GM12891 (cell line): ENCODE data around the gene KDM4B.

Source experiments
- POLR2A ChIP-seq: IDR thresholded peaks from 2 replicates; pipeline ENCODE4 v1.6.1; 2011; ENCODE audit warnings: low read depth, low read length, control low read depth
- POLR2AphosphoS5 ChIP-seq: IDR thresholded peaks from 2 replicates; pipeline ENCODE4 v1.6.1; 2011; ENCODE audit warnings: low read depth, low read length, control low read depth
- SPI1 ChIP-seq: IDR thresholded peaks from 2 replicates; pipeline ENCODE4 v1.6.1; 2011; ENCODE audit warnings: low read depth, low read length, control low read depth
- TAF1 ChIP-seq: IDR thresholded peaks from 2 replicates; pipeline ENCODE4 v1.6.1; 2011; ENCODE audit warnings: low read depth, low read length, control low read depth

GRCh38 chr19:5070331-5070730 is 101.4 kb downstream of the KDM4B start:
- no peak for TF ChIP-seq POLR2A
- TF ChIP-seq SPI1, result no peak
- TF ChIP-seq TAF1, result no peak
- no peak for TF ChIP-seq POLR2AphosphoS5
